Middle frontal gyrus (tissue), 1 donor: ENCODE results near the gene TENM4.

Experiments used
- DNase-seq: peaks from one replicate; pipeline ENCODE4 v3.0.0-alpha.2; 2015; ENCODE audit warnings: low spot score; ENCODE audit errors: extremely low spot score

Gene TENM4

GRCh38 chr11:79449040-79449439, 8.2 kb upstream of the TENM4 start:
- DNase-seq, result no peak

GRCh38 chr11:79447038-79447786, 6.4 kb upstream of the TENM4 start:
- DNase-seq, result no peak

DNA sequence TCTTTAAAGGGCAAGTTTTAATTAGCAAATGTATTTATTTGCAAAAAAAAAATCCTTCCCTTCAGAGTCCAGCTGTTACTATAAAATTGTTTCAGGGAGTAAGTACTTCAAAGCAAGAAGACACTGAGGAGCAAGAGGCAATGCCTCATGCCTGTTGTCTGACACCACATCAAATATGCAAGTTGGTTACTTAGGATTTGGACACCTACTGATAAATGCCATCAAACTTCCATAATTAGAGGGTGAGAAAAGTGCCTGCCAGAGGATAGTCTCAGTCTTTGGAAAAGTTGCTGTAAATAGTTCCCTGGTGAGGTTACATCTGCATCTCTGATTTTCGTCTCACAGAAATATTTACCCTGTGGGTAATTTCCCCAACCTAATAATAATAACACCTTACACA, 4.1 kb upstream of the TENM4 start:
- DNase-seq, result no peak

- no peak for DNase-seq
Observed at GRCh38 chr11:79441461-79441875, 638 bp upstream of the TENM4 start.

DNA sequence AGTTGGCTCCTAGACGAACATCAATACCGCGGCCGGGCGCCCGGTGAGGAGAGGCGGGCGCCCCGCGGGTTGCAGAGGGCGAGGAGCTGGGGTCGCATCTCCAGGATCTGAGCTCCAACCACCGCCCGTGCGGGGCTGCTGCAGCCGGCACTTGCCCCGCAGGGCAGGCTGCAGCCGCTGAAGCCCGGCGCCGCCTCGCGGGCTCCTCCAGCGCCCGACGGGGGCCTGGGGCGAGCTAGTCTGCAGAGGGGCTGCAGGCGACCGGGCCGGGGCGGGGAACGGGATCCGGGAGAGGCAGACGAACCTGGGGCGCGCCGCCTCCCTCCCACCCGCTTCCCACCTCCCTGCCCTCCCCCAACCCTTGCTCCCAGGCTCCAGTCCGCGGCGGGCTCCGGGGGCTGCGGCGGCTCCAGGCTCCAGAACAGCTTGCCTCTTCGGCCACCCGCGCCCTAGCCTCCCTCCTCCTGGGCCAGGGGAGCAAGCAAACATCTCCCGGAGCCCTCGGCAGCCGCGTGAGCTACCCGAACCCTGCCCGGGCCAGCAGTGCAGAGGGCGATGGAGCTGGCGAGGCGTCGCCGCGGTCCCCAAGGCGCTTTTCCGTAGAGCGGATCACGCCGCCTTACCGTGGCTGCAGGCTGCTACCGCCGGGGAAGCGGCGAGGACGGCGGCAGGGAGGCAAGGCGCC, 802 bp downstream of the TENM4 start:
- no peak for DNase-seq

- no peak for DNase-seq
Observed at GRCh38 chr11:79439410-79439885, 1.4 kb downstream of the TENM4 start.

- DNase-seq, result no peak
Observed at GRCh38 chr11:79438631-79439409, 2.0 kb downstream of the TENM4 start.

GRCh38 chr11:79437981-79438630, 2.7 kb downstream of the TENM4 start:
- no peak for DNase-seq

GRCh38 chr11:79437278-79437980, 3.4 kb downstream of the TENM4 start:
- no peak for DNase-seq

GRCh38 chr11:79436919-79437277, 3.9 kb downstream of the TENM4 start:
- DNase-seq, result no peak

GRCh38 chr11:79434283-79434682, 6.5 kb downstream of the TENM4 start:
- no peak for DNase-seq

GRCh38 chr11:79432138-79432537, 8.7 kb downstream of the TENM4 start:
- no peak for DNase-seq

DNA sequence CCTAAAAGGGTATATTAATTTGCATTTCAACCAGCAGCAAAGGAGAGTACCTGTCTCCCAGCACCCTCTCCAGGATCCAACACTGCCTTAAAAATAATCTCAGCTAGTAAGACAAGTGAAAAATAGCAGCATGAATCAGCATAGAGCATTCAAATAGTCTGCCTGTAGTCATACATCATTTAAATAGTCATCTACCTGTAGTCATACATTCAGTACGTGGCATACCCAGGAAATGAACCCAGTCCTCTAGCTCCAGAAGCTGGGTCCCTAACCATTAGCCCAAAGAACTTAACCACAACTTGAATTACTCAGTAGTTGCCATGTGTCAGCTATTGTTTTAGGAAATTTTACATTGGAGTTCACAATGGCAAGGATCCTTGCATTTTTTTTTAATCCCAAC, 9.3 kb downstream of the TENM4 start:
- no peak for DNase-seq

DNA sequence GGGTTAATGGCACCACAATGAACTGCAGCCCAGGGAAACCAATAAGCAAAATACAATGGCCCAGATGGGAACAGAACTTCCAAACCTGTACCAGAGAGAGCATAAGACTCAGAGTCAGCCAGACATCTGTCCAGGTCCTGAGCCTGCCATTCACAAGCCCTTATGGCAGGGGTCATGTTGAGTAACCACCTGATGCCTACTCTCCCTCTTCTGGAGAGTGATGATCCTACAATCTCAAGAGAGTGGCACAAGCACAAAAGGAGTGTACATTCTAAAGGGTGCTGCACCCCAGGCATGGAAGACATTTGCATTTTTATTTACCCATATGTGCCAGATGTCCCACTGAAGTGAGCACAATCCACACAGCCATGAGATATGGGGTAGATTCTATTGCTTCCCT, 10.6 kb downstream of the TENM4 start:
- no peak for DNase-seq

DNA sequence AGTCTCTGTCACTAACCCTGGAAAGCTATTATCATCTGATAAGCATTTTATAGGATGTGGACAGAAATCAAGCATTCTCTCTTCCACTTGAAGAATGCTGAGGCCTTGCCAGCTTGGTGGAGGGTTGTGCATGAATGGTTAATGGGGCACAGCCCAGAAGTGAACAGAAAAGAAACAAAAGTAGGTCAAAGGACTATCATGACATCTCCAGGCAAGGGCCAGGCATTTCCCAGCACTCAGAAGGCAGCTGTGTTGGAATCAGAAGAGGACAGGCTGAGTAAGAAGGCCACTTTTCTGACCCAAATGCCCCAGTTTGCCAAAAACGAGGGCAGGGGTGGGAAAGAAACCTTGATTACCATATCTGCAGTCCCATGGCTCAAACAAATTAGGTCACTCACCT, 12.4 kb downstream of the TENM4 start:
- no peak for DNase-seq

- no peak for DNase-seq
Observed at GRCh38 chr11:79427611-79428327, 13.1 kb downstream of the TENM4 start.

DNA sequence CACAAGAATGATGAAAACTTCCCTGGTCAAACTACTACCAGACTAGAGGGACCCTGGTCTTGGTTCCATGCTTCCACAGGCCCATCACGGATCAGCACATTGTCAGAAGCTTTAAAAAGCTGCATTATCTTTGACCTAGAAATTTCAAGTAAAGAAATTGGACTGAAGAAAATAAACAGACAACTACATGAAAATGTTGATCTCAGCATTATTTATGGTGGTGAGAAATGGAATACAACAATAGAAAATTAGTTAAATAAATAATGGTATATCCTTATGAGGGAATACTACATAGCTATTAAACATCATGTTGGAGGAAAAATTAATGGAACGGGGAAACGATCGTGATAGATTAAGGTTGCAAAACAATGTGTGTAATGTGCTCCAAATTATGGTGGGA, 13.7 kb downstream of the TENM4 start:
- DNase-seq, result no peak

DNA sequence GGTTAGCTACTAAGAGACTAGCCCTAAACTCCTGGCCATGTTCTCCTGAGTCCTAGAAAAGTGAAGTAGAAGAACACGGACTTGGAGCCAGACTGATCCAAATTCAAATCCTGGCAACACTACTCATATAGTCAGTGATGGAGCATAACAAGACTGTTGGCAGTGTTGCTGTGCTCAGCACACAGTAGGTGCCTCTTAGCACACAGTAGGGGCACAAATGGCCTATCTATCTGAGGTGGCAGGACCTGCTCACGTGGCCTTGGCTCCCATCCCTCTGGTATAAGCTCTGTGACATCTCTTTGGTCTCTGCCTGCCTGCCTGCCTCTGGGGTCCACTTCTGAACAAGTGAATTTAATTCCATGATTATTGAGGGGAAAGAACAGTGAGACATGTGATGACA, 15.4 kb downstream of the TENM4 start:
- DNase-seq, result no peak

DNA sequence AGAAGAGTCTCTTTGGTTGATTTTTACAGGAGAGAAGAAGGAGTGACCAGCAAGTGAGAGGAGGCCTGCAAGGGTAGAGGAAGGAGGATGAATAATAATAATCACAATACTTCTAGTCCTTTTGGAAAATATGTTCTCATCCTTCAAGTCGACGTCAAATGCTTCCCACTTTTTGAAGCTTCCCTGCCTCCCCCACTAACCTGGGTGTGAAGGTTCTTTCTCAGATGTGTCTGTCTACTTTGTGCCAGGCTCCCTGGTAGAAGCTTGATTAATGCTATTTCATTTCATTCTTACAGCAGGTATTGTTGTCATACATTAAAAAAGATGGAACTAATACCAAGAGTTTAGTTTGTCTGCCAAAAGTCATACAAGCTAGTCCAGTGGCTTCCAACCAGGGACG, 17.1 kb downstream of the TENM4 start:
- no peak for DNase-seq

DNA sequence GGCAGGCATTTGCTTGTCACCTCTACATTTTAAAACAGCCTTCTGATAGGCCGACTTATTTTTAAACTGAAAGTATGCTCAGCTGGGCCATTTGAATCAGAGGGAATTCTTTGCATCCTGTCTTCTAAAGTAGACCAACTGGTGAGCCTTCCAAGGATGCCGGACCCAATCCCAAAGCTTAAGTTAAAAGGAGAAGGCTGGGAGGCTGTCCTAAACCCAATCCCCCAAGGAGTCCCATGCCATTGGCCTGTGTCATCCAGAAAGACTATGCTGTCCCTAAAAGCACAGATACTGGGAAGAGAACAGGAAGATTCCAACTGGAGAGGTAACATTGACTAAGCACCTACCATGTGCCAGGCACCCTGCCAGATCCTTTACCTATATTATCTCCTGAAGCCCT, 18.0 kb downstream of the TENM4 start:
- no peak for DNase-seq
